Measurements from ENCODE around the gene PROM1. TPM values are rescaled to one million over a fixed set of nuclear protein-coding genes. Genes with fewer than 3 reads are reported as not detected.

Gene PROM1
- total and polyA plus RNA-seq, 2 of the 8 experiments (the other 6 are each of a cell fraction or from before 2014, with no cell fraction given), result 36.0 to 59.7 TPM

DNA sequence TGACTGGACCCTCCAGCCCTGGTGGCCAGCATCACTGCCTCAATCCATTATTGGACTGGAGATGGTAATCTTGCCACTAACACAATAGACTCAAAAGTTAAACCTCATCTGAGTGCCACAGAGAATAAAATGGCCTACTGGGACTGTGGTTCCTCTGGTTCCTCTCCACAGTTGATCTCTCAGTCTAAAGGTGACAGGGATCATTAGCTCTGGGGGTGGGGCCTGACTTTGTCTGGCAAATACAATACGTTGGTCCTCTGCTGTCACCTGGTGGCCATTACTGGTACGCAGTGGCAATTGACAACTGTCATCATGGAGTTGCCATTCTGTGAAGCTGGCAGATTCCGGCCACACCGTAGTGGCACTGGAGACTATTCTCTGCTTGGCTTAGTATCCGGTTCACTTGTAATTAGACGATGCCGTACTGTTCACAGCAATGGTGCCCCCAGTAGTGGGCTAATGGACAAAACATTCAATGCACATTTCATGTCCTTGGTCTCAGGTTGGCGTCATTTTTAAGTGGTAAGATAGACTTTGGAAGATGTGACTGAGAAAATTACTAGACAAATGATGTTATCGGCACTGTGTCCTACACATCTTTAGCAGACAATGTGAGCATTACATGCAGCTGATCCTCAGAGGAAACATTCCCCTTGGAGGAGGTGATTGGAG is 127.5 kb downstream of the PROM1 start:
- Histone ChIP-seq H4K8ac (ENCODE audit: extremely low read depth, insufficient read depth, low read length) (no peak overlapping the region), H4K91ac (replicated peaks; ENCODE audit: insufficient read length, low read length) (no peak overlapping the region), H4K5ac (ENCODE audit: insufficient read length, low read depth, low read length) (no peak overlapping the region), H2AFZ (ENCODE audit: low read length) (no peak overlapping the region), H2BK120ac (replicated peaks; ENCODE audit: low read depth, low read length) (no peak overlapping the region), H3K9ac (replicated peaks in 1 of 4; ENCODE audit: extremely low read depth in 1 of 4, low read depth in 3 of 4, low read length in 3 of 4) (no peak overlapping the region), H2BK15ac (ENCODE audit: low read length) (no peak overlapping the region; the same call in 1 of the 2 replicates), H3K4me1 (replicated peaks in 1 of 4; ENCODE audit: control insufficient read depth in 3 of 4, insufficient read depth in 4 of 4, low read length in 3 of 4) (peaks cover 0 to 4% (median under 1%) of the 10 kb centered on the region in 4 experiments; a peak in 2 of 7 replicates), H3K18ac (ENCODE audit: extremely low read depth, low read length) (no peak overlapping the region), H3K23ac (ENCODE audit: insufficient read length) (no peak overlapping the region), H4K20me1 (replicated peaks in 1 of 2; ENCODE audit: control insufficient read depth in 1 of 2, insufficient read depth in 2 of 2, low read length in 2 of 2) (no peaks in the 10 kb centered on the region), H3K4ac (replicated peaks; ENCODE audit: insufficient read length, low read depth, low read length) (no peak overlapping the region), H3K27me3 (replicated peaks in 1 of 4; ENCODE audit: control insufficient read depth in 3 of 4, extremely low read depth in 1 of 4, insufficient read depth in 3 of 4, low read length in 3 of 4) (no peaks in the 10 kb centered on the region), H3K14ac (ENCODE audit: insufficient read length) (no peak overlapping the region), H2BK12ac (ENCODE audit: low read depth, low read length) (no peak overlapping the region), H3K4me3 (ENCODE audit: extremely low read depth in 1 of 4, insufficient read depth in 2 of 4, low read depth in 3 of 4, low read length in 4 of 4) (no peak overlapping the region), H3K79me1 (ENCODE audit: low read depth, low read length) (no peaks in the 10 kb centered on the region), H2BK5ac (ENCODE audit: low read depth, low read length) (no peak overlapping the region), H3K9me3 (ENCODE audit: insufficient read depth in 2 of 2, low read depth in 1 of 2, low read length in 1 of 2) (peaks cover 0 to 13% of the 10 kb centered on the region in 2 experiments; a peak in 2 of 4 replicates), H3K4me2 (ENCODE audit: insufficient read depth in 1 of 2, low read depth in 2 of 2, low read length in 2 of 2) (no peak overlapping the region), H3K23me2 (ENCODE audit: low read depth, low read length) (no peaks in the 10 kb centered on the region), H3K56ac (replicated peaks; ENCODE audit: insufficient read length, low read depth, low read length) (no peak overlapping the region), H3K27ac (ENCODE audit: low read depth, low read length) (no peak overlapping the region), H3K79me2 (ENCODE audit: control insufficient read depth in 1 of 2, insufficient read depth in 2 of 2, low read length in 2 of 2) (no peaks in the 10 kb centered on the region), H2BK20ac (ENCODE audit: low read length) (no peak overlapping the region), H2AK5ac (ENCODE audit: low read depth, low read length) (no peak overlapping the region), H3K36me3 (ENCODE audit: control insufficient read depth in 2 of 4, insufficient read depth in 4 of 4, low read length in 3 of 4) (no peaks in the 10 kb centered on the region)
- POLR2A ChIA-PET (ENCODE audit: partially characterized antibody), result interaction anchor here (0.7 to 1.1 kb wide), 3 partner anchors 74 to 150 kb away, joined by 3 to 4 read pairs (median 4); no protein-coding TSS in a partner anchor
- CTCF ChIA-PET (ENCODE audit: partially characterized antibody), result interaction anchor here (0.6 to 2.5 kb wide), 54 partner anchors 10 to 886 kb away, joined by 3 to 114 read pairs (median 4); partner anchors contain the start of gene FGFBP1
- DNase-seq (ENCODE audit: low read depth in 1 of 2, low spot score in 2 of 2), result peak in 1 of 2 experiments; percentile 92
- 63% methylated on average over 9 of the region's 9 CpGs; no CpG with 5 or more reads in 1 of the 2 experiments for WGBS, 2 experiments (ENCODE audit: extremely low coverage in 1 of 2, insufficient coverage in 1 of 2, insufficient read length in 1 of 2, insufficient replicate concordance in 2 of 2, low coverage in 1 of 2, low lambda C conversion rate in 2 of 2, missing lambda C conversion rate in 1 of 2)
- peak; percentile 97 for FAIRE-seq
- TF ChIP-seq, protein P1, sequence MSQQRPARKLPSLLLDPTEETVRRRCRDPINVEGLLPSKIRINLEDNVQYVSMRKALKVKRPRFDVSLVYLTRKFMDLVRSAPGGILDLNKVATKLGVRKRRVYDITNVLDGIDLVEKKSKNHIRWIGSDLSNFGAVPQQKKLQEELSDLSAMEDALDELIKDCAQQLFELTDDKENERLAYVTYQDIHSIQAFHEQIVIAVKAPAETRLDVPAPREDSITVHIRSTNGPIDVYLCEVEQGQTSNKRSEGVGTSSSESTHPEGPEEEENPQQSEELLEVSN (IDR thresholded peaks at IDR 0.05), result no peak
- TF ChIP-seq RNF2 (IDR thresholded peaks at IDR 0.05; ENCODE audit: borderline replicate concordance, low read depth, low read length, missing control alignments, poor library complexity, severe bottlenecking) (no peak), FOSL1 (IDR thresholded peaks at IDR 0.05; ENCODE audit: insufficient read depth, low read depth, low read length) (no peak), YY1 (IDR thresholded peaks at IDR 0.05; ENCODE audit: low read depth, low read length) (peak; percentile 66), ZNF274 (IDR thresholded peaks at IDR 0.05; ENCODE audit: borderline replicate concordance, extremely low read depth, low read length) (no peak), BACH1 (IDR thresholded peaks at IDR 0.05; ENCODE audit: low read length) (no peak), SUZ12 (IDR thresholded peaks at IDR 0.05; ENCODE audit: low read length) (no peak)
- TF ChIP-seq, protein P2, sequence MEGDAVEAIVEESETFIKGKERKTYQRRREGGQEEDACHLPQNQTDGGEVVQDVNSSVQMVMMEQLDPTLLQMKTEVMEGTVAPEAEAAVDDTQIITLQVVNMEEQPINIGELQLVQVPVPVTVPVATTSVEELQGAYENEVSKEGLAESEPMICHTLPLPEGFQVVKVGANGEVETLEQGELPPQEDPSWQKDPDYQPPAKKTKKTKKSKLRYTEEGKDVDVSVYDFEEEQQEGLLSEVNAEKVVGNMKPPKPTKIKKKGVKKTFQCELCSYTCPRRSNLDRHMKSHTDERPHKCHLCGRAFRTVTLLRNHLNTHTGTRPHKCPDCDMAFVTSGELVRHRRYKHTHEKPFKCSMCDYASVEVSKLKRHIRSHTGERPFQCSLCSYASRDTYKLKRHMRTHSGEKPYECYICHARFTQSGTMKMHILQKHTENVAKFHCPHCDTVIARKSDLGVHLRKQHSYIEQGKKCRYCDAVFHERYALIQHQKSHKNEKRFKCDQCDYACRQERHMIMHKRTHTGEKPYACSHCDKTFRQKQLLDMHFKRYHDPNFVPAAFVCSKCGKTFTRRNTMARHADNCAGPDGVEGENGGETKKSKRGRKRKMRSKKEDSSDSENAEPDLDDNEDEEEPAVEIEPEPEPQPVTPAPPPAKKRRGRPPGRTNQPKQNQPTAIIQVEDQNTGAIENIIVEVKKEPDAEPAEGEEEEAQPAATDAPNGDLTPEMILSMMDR (IDR thresholded peaks at IDR 0.05; ENCODE audit: control extremely low read depth in 1 of 3, insufficient read depth in 1 of 3, low read depth in 1 of 3, low read length in 3 of 3), result peak; percentile 74 to 98 (median 97)

All from H1 (cell line).